GM21381 (cell line): ENCODE data around the gene BLOC1S6.
A peak's percentile ranks its signal among the peaks of the same experiment; 100 is the strongest.

ENCODE experiments used
- ATAC-seq: cut with Tn5 transposase; IDR thresholded peaks from one replicate; pipeline ENCODE4 v1.9.1; 2021; ENCODE audit warnings: mild to moderate bottlenecking, moderate library complexity; ENCODE audit not compliant: unreplicated experiment

The BLOC1S6 gene, protein sequence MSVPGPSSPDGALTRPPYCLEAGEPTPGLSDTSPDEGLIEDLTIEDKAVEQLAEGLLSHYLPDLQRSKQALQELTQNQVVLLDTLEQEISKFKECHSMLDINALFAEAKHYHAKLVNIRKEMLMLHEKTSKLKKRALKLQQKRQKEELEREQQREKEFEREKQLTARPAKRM

DNA sequence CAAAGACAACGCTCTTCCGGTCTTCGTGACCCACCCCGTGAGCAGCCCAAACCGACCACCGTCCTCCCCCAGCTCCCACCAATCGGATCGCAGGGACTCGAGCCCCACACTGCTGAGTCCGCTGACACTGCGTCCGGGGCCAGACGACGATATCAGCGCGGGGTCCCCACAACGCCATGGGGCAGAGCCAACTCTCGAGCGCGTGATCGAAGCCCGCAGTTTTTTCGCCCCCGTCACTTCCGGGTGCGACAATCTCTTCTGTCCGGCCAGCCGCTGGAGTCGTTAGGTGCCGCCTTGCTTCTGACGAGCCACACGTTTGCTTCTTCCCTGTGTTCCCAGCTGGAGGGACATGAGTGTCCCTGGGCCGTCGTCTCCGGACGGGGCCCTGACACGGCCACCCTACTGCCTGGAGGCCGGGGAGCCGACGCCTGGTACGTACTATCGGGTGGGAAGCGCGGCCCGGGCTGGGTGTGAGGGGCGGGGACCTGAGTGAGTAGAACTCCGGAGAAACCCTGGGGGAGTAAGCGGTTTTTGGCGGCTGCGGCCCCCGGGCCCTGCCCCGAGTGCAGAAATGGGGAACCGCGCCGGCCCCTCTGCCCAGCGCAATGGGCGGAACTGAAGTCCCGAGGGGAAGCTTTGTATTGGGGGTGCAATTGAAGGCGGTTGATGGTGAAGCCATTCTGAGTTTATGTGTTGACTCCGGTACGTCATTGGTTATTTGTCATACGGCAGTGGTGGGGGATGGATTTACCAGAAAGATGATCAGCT is at the start of gene BLOC1S6:
TSS of gene BLOC1S6 (plus strand) at position 285 of the 768 bp plus-strand sequence. CDS start at position 350, 65 bp downstream.
- ATAC-seq: peak; percentile 79

DNA sequence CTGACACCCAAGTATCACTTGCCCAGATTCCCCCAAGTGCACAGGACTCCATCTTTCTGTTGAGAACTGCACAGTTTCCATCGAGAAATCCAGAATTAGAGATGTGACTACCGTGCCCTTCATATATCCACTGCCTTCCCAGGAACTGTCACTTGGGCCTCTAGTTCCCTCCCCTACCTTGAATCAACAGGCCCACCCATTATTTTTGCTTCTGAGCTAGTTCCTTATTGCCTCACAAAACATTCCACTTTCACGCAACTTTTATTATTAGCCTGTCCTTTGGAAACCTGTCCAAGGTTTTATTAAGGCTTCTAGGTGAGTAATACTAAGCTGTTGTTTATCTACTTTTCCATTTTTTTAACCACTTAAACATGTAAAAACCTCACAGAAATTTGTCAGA is 47.5 kb upstream of the BLOC1S6 start:
- no peak for ATAC-seq

DNA sequence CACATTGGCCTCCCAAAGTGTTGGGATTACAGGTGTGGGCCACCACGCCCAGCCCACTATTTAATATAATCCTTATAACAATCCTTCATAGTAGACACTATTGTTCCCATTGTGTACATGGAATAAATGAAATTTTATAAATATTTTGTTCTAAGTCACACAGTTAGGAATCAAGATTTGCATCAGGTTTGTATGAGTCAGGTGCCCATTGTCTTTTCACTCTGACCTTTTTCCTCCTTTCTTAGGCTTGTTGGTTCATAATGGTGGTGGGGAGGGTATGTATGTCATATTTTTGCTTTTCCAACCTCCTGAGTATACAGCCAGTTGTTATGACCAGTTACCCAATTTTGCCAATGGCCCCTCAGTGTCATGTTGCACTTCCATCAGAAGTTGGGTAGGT is 46.6 kb upstream of the BLOC1S6 start:
- ATAC-seq: no peak

DNA sequence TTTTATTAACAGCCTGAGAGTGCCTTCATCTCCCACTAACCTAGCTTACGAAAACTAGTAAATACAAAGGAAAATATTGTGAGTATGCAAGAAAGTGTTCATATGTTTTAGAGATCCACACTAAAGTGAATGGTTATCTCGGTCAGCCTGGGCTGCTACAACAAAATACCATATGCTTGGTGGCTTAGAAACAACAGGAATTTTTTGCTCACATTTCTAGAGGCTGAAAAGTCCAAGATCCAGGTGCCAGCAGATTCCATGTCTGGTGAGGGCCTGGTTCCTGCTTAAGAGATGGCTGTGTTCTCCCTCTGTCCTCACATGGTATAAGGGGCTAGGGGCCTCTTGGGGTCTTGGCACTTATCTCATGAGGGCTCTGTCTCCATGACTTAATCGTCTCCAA is 44.1 kb upstream of the BLOC1S6 start:
- no peak for ATAC-seq

DNA sequence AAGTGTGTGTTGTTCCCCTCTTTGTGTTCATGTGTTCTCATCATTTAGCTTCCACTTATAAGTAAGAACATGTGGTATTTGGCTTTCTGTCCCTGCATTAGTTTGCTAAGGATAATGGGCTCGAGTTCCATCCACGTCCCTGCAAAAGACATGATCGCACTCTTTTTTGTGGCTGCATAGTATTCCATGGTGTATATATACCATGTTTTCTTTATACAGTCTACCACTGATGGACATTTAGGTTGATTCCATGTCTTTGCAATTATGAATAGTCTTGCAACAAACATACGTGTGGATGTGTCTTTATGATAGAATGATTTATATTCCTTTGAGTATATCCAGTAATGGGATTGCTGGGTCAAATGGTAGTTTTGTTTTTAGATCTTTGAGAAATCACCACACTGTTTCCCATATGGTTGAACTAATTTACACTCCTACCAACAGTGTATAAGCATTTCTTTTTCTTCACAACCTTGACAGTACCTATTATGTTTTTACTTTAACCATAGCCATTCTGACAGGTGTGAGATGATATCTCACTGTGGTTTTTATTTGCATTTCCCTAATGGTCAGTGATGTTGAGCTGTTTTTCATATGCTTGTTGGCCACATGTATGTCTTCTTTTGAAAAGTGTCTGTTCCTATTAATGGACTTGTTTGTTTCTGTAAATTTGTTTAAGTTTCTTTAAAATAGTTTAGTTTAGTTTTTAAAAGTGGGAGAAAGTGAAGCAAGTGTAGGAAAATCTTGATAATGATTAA is 42.7 kb upstream of the BLOC1S6 start:
- ATAC-seq: no peak

DNA sequence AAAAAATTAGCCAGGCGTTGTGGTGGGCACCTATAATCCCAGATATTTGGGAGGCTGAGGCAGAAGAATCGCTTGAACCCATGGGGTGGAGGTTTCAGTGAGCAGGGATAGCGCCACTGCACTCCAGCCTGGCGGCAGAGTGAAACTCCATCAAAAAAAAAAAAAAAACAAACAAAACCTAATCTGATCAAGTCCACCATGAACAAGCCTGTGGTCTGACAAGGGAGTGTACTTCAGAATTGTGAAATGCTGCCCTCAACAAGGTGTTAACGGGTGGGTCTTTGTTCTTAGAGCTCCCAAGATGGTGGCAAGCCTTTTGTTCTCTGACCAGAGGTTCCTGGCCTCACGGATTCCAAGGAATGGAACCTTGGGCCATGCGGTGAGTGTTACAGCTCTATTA is 40.4 kb upstream of the BLOC1S6 start:
- no peak for ATAC-seq

DNA sequence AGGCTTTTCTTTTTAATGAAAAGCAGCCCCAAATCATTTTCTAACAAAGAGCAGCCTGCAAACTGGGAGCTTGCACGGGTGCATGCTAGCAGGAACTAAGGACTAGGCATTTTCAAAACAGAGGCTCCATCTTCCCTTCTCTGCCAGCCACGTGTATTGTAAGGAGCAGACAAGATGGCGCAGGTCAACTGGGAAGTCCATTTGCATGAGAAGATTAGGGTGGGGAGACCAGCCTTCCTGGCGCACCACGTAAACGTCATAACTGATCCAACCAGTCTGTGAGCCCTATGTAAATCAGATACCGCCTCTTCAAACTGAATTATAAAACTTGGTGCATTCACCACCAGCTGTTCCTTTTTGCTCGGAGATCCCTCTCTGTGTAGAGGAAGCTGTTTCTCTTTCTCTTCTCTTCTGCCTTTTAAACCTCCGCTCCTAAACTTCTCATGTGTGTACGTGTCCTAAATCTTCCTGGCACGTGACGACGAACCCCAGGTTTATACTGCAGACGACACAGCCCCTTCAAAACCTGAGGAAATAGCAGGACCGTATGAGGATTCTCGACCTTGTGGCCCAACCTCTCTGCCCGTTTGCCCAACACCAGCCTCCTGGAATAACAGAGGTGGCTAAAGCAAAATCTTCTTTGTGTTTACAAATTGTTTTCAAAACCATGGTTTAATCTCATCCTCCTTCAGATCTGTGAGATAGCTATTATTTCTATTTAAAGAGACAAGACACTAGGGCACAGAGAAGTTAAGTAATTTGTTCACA is 38.2 kb upstream of the BLOC1S6 start:
- ATAC-seq: no peak

DNA sequence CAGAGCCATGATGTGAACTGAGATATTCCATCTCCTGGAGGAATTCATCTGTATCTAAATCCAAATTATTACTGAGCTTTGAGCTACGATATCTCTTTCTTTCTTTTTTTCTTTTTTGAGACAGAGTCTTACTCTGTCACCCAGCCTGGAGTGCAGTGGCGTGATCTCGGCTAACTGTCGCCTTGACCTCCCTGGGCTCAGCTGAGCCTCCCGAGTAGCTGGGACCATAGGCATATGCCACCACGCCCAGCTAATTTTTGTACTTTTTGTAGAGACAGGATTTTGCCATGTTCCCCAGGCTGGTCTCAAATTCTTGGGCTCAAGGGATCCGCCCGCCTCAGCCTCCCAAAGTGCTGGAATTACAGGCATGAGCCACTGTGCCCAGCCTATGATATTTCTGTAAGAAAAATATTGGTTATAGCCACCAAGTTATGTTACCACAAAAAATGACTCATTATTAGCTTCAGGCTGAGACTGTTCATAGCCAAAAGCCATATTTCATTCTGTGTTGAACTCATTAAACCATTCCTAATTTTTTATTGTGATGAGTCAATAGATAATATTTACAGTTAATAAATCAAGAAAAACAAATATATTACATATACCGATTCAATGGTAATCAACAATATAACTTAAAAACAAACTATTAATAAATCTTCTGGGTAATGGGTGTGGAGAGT is 37.5 kb upstream of the BLOC1S6 start:
- no peak for ATAC-seq

DNA sequence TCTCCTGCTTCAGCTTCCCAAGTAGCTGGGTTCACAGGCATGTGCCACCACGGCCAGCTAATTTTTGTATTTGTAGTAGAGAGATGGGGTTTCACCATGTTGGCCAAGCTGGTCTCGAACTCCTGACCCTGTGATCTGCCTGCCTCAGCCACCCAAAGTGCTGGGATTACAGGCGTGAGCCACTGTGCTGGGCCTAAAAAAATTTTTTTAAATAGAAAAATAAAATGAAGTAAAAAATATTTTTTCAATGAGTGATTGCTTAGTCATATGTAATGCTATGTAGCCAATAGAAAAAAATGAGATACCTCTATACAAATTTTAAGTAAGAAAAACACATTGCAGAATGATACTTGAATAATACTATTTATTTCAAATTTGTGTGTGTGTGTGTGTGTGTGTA is 36.7 kb upstream of the BLOC1S6 start:
- ATAC-seq: no peak

DNA sequence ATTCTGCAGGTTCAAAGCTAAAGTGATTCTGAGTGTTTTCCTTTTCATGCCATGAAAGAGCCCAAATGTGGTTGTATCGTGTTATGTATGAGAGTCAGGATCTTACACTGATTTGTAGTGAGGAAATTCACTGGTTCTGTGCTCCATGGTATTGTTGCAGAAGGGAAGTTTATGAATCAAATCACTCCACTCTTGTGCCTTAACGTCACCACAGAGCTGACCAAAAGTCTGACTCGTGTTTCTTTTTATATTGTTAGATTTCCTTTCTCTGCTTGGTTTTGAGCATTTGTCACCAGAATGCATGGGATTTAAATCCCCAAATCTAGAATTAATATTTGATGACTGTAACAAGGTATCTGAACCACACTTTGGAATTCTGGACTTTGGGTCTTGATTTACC is 35.5 kb upstream of the BLOC1S6 start:
- ATAC-seq: no peak

DNA sequence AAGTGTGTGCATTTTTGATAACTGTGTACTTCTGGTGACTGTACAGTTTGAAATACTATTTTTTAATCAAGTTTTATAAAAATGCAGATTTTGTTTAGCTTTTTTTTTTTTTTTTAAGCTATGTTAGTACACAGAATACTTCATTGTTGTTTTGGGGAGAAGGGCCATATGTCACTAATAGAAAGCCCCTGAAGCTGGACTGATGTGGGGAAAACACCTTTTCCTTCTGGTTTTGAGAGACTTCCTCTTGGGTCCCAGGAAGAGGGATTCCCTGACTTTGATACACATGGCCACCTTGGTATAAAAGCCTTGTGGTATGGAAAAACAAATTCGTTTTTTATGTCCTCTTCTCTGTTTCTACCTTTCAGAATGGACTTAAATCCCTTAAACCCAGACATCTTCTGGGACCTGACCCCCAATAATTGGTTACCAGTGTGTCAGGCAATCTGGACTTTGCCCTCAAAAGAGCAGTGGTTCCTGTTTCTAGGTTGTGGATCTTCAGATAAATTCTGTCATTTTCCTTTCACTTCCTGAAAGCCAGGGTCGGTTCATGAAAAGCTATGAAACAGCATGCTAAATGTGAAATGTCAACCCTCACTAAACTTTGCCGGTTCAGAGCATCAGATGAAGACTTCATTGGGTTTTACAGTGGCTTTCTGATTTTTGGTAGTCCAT is 31.1 kb upstream of the BLOC1S6 start:
- no peak for ATAC-seq

DNA sequence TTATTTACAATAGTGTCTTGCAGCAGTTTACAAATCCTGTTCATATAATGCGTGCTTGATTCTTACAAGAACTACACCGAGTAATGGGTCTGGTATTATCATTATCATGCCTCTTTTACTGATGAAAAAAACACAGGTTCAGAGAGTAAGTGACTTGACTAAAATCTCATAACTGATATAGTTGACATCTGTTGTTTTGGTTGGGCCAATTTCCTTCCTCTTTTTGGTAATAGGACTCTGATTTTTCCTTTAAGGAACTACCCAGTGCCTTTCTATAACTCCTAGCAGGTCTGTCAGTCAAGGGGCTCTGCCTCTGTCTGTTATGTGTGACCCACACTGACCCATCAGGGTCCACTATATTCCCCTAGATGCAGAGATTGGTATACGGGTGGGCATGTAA is 14.6 kb upstream of the BLOC1S6 start:
- ATAC-seq: no peak

DNA sequence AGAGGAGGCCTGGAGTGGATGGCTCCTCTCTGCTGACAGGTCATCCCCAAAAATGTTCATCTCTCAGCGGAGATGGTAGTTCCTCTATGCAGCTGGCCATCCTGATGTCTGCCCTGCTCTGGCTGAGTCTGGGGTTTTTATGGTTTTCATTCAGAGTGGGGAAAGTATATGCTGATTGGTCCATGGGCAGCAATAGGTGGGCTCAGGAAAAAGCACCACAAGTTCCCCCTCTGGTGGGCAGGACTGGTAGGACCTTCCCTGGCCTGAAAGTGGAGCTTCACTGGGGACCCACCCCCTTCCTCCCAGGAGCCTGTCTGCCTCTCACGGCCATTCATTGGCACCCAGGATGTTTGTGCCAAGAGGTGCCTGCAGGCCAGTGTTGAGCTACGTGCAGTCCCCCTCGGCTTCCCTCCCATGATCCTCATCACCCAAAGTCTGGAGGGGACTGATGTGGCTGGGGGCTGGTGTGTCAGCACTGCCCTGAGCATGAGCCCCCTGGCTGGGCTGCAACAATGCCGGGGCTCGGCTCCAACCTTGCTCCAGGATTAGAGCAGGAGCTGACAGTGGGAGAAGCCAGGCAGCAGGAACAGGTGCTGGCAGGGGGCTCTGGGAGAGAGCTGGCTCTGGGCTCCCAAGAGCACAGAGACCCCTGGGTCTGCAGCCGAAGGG is 13.1 kb upstream of the BLOC1S6 start:
- ATAC-seq: no peak

DNA sequence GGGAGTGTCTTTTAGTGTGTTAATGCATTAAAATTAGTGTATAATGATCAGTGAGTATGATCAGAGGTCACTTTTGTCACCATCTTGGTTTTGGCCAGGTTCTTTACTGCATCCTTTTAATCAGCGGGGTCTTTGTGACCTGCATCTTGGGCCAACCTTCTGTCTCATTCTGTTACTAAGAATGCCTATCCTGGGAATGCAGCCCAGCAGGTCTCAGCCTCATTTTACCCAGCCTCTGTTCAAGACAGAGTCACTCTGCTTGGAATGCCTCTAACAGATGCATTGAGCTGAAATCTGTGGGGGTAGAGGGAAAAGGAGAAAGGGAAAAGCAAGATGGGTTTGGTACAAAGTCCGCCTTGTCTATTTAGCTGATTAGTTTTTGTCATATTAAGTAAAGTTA is 5.3 kb upstream of the BLOC1S6 start:
- ATAC-seq: no peak

DNA sequence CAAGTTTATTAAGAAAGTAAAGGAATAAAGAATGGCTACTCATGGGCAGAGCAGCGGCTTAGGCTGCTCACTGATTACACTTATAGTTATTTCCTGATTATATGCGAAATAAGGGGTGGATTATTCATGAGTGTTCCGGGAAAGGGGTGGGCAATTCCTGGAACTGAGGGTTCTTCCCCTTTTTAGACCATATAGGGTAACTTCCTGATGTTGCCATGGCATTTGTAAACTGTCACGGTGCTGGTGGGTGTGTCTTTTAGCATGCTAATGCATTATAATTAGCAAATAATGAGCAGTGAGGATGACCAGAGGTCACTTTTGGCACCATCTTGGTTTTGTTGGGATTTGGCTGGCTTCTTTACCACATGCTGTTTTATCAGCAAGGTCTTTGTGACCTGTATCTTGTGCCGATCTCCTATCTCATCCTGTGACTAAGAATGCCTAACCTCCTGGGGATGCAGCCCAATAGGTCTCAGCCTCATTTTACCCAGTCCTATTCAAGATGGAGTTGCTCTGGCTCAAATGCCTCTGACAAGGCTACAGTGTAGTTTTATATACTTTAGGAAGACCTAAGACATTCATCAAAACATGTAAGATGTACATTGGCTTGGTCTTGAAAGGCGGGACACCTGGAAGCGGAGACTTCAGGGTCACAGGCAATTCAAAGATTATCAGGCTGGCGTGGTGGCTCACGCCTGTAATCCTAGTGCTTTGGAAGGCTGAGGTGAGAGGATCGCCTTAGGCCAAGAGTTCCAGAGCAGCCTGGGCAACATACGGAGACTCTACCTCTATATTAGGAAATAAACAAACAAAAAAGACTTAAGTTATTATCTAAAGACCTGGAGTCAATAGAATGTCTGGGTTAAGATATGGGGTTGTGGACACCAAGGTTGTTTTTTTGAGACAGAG is 3.2 kb upstream of the BLOC1S6 start:
- no peak for ATAC-seq

DNA sequence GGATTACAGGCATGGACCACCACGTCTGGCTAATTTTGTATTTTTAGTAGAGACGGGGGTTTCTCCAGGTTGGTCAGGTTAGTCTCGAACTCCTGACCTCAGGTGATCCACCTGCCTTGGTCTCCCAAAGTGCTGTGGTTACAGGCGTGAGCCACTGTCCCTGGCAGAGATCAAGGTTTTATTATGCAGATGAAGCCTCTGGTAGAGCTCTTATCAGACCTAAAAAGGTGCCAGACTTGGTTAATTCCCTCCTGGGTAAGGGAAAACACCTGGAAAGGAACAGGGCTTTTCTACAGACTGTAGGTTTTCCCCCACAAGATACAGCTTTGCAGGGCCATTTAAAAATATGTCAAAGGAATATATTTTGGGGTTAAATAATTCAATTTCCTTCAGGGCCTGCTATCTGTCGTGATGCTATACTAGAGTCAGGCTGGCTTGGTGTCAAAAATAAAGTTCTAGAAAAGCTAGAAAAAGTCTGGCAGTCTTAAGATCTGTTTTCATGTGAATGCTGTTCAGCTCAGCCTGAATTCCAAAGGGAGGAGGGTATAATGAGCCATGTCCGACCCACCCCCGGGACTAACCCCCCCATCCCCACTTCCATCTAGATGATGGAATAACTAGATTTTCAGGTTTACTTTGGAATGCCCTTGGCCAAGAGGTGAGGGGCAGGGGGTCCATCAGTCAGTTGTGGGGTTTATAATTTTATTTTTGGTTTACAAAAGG is 1.9 kb upstream of the BLOC1S6 start:
- ATAC-seq: no peak

DNA sequence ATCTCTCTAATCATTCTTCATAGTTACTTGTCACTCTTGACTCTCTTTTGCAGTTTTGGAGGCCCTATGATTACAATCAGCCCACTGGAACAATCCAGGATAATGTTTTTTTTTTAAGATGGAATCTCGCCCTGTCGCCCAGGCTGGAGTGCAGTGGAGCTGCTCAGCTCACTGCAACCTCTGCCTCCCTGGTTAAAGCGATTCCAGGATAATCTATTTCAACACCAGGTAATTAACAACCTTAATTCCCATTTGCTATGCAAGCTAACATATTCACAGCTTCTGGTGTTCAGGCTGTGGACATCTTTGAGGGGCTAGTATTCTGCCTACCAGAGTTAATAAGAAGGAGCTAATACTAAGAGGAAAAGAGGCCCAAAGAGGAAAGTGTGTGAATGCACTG is 1.1 kb upstream of the BLOC1S6 start:
- no peak for ATAC-seq

DNA sequence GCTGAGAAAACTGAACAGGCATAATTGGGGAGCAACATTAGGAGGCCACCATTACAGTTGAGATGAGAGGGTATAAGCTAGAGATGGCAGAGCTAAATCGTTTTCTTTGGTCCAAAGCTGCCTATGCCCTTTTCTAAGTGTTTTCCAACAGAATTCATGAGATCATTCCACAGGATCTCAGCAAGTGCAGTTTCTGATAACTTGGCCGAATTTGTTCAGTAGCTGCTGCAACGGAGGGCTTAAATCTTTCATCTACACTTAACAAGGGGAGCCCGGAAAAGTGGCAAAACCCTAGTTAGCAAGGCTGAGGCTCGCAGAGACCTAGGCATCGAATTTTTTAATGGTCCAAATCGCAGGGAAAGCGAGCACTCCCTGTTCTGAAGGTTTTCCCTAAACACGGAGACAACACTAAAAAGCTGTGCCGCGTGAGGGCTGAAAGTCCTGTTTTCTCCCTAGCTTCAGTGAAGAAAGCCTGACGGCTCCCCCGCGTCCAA is 531 bp upstream of the BLOC1S6 start:
- peak; percentile 6 for ATAC-seq
